Measurements from ENCODE around the gene OXSM. TPM values are rescaled to one million over a fixed set of nuclear protein-coding genes. Genes with fewer than 3 reads are reported as not detected.

Gene OXSM
- total RNA-seq = not detected

DNA sequence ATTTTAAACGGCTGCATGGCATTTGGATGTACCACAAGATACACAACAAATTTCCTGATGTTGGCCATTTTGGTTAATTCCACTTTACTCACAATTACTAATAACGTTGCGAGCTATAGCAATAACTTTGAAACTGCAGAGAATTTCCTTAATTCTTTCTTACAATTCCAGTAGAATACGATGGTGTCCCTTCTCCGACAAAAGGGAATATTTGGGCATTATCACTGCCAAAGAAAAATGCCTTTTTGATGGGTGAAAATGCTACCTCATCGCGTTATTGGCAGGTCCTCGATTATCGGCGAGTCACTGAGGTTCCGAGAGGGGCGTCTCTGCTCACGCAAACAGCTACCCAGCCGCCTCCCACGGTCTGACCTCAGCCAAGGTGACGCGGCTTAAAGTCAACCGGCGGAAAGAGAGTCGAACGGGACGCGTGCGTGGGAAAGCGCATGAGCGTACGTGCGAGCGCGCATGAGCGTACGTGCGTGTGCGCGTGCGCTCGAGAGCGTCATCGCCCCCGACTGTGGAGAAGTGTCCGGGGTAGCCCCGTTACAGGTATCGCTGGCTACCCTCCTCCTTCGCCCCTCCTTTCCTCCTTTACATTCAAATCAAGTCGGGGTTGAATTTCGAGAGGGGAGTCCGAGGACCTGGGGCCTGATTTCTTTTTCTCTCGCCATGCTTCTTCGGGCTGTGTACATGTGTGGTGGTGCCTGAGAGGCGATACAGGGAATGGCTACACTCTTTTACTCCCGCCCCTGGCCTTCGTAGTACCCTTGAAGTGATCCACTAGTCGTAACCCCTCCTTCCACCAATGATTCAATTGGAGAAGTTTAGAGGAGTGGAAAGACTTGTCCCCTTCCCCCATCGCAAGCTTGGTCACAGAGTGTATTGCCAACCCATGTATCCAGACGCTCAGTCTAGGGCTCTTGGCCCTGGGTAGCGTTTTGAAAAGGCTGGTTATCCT, at the start of gene OXSM:
TSS of gene OXSM (plus strand) at position 495 of the 961 bp plus-strand sequence. CDS start 931 bp downstream, outside the sequence.
- Histone ChIP-seq H3K9me3 (no peaks in the 10 kb centered on the region), H3K36me3 (no peaks in the 10 kb centered on the region), H3K4me1 (peaks cover 0 to 8% of the 10 kb centered on the region in 2 donors), H3K27ac (peak within 1 kb of the TSS; percentile 83 to 85), H3K4me3 (peak within 1 kb of the TSS; percentile 68 to 69), H3K27me3 (no peaks in the 10 kb centered on the region)
- intact Hi-C loops (cut with DNase I) = loop anchor here (10.0 kb wide), 1 partner anchor 315 kb away; no protein-coding TSS in a partner anchor
- TF ChIP-seq, protein P1, sequence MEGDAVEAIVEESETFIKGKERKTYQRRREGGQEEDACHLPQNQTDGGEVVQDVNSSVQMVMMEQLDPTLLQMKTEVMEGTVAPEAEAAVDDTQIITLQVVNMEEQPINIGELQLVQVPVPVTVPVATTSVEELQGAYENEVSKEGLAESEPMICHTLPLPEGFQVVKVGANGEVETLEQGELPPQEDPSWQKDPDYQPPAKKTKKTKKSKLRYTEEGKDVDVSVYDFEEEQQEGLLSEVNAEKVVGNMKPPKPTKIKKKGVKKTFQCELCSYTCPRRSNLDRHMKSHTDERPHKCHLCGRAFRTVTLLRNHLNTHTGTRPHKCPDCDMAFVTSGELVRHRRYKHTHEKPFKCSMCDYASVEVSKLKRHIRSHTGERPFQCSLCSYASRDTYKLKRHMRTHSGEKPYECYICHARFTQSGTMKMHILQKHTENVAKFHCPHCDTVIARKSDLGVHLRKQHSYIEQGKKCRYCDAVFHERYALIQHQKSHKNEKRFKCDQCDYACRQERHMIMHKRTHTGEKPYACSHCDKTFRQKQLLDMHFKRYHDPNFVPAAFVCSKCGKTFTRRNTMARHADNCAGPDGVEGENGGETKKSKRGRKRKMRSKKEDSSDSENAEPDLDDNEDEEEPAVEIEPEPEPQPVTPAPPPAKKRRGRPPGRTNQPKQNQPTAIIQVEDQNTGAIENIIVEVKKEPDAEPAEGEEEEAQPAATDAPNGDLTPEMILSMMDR (IDR thresholded peaks at IDR 0.05) = no peak
- peak; percentile 73 to 95 for DNase-seq (ENCODE audit: low spot score in 2 of 2)

- no peak for DNase-seq (ENCODE audit: low spot score in 2 of 2)
- no peaks in the 10 kb centered on the region for H3K4me1 ChIP-seq
- TF ChIP-seq, protein P1 (IDR thresholded peaks at IDR 0.05) = no peak
- no peaks in the 10 kb centered on the region for H3K27me3 ChIP-seq
- H3K9me3 ChIP-seq = no peaks in the 10 kb centered on the region
- peaks cover 5 to 37% of the 10 kb centered on the region in 2 donors for H3K36me3 ChIP-seq
- no peak overlapping the region for H3K4me3 ChIP-seq
- intact Hi-C loops (cut with DNase I) = no loop called here
- no peak overlapping the region for H3K27ac ChIP-seq
Observed at GRCh38 chr3:25744470-25744869, 45.4 kb upstream of the OXSM start.

- H3K36me3 ChIP-seq = peaks cover 21 to 49% of the 10 kb centered on the region in 2 donors
- no peak for DNase-seq (ENCODE audit: low spot score in 2 of 2)
Observed at GRCh38 chr3:25747033-25747432, 42.9 kb upstream of the OXSM start.

DNA sequence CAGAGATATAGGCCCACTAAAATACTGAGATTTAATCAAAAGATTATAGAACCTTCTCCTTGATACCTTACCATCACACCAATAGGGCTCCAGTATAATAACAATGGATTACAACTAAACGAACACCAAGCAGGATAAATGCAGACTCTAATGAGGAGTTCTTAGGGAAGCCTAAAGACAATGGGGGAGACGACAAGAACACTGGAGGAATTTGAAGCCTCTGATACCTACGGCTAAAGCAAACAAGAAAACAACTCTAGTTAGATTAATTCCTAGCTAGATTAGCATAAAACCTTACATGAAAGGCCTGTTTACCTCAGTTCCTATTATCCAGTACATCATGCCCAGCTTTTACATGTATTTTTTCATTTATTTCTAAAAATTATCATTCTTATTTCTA, 41.7 kb upstream of the OXSM start:
- Histone ChIP-seq H3K27me3 (no peaks in the 10 kb centered on the region), H3K4me3 (no peak overlapping the region), H3K27ac (no peak overlapping the region), H3K4me1 (no peaks in the 10 kb centered on the region), H3K36me3 (peaks cover 21 to 44% of the 10 kb centered on the region in 2 donors), H3K9me3 (no peaks in the 10 kb centered on the region)
- no peak for DNase-seq (ENCODE audit: low spot score in 2 of 2)
- TF ChIP-seq, protein P1 (IDR thresholded peaks at IDR 0.05) = no peak
- intact Hi-C loops (cut with DNase I) = no loop called here

More at GRCh38 chr3:25747033-25747432, 42.9 kb upstream of the OXSM start:
- no peak overlapping the region for H3K4me3 ChIP-seq
- no peak overlapping the region for H3K27ac ChIP-seq
- H3K27me3 ChIP-seq = no peaks in the 10 kb centered on the region
- intact Hi-C loops (cut with DNase I) = no loop called here
- H3K9me3 ChIP-seq = no peaks in the 10 kb centered on the region
- TF ChIP-seq, protein P1 (IDR thresholded peaks at IDR 0.05) = no peak
- no peaks in the 10 kb centered on the region for H3K4me1 ChIP-seq

GRCh38 chr3:25749031-25749581, 40.8 kb upstream of the OXSM start:
- Histone ChIP-seq H3K27me3 (no peaks in the 10 kb centered on the region), H3K4me1 (no peaks in the 10 kb centered on the region), H3K36me3 (peaks cover 23 to 42% of the 10 kb centered on the region in 2 donors), H3K9me3 (no peaks in the 10 kb centered on the region), H3K4me3 (no peak overlapping the region), H3K27ac (no peak overlapping the region)
- TF ChIP-seq, protein P1 (IDR thresholded peaks at IDR 0.05) = no peak
- no peak for DNase-seq (ENCODE audit: low spot score in 2 of 2)
- intact Hi-C loops (cut with DNase I) = no loop called here

Data from ascending aorta (tissue), 2 donors.